Measurements from ENCODE around the gene MACROD1.

The MACROD1 gene

DNA sequence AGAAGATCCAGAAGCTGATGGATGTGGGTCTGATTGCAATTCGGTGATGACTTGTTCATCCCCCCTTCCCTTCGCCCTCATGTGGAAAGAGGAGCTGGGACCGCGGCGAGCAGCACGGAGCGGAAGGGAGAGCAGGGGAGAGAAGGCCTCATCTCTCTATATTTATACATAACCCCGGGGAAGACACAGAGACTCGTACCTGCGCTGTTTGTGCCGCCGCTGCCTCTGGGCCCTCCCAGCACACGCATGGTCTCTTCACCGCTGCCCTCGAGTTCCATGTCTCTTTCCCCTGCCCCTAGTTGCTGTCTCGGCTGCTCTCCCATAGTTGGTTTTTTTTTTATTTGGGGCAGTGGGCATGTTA lies 38.1 kb upstream of the MACROD1 start:
- peaks cover 9% of the 10 kb centered on the region for H3K4me1 ChIP-seq (ENCODE audit: control insufficient read depth, insufficient read depth, low read length)
- no peaks in the 10 kb centered on the region for H3K27me3 ChIP-seq (replicated peaks; ENCODE audit: control insufficient read depth, insufficient read depth, low read length)
- no peak overlapping the region for H3K4me3 ChIP-seq (ENCODE audit: low read length)
- peak overlapping the region; percentile 22 for H3K9ac ChIP-seq (ENCODE audit: low read length)
- no peak for DNase-seq (ENCODE audit: low read depth)
- H3K36me3 ChIP-seq (ENCODE audit: control insufficient read depth, insufficient read depth, low read length, severe bottlenecking) = peaks cover 56% of the 10 kb centered on the region
- H3K9me3 ChIP-seq (ENCODE audit: control insufficient read depth, low read length) = no peaks in the 10 kb centered on the region

GRCh38 chr11:64203421-64204079 lies 37.6 kb upstream of the MACROD1 start:
- Histone ChIP-seq H3K9ac (ENCODE audit: low read length) (no peak overlapping the region), H3K36me3 (ENCODE audit: control insufficient read depth, insufficient read depth, low read length, severe bottlenecking) (peaks cover 61% of the 10 kb centered on the region), H3K27me3 (replicated peaks; ENCODE audit: control insufficient read depth, insufficient read depth, low read length) (no peaks in the 10 kb centered on the region), H3K4me3 (ENCODE audit: low read length) (no peak overlapping the region), H3K4me1 (ENCODE audit: control insufficient read depth, insufficient read depth, low read length) (peaks cover 9% of the 10 kb centered on the region), H3K9me3 (ENCODE audit: control insufficient read depth, low read length) (no peaks in the 10 kb centered on the region)
- no peak for DNase-seq (ENCODE audit: low read depth)

- H3K36me3 ChIP-seq (ENCODE audit: control insufficient read depth, insufficient read depth, low read length, severe bottlenecking) = peaks cover 66% of the 10 kb centered on the region
- no peak for DNase-seq (ENCODE audit: low read depth)
- H3K9me3 ChIP-seq (ENCODE audit: control insufficient read depth, low read length) = no peaks in the 10 kb centered on the region
- no peak overlapping the region for H3K9ac ChIP-seq (ENCODE audit: low read length)
- no peaks in the 10 kb centered on the region for H3K27me3 ChIP-seq (replicated peaks; ENCODE audit: control insufficient read depth, insufficient read depth, low read length)
- H3K4me3 ChIP-seq (ENCODE audit: low read length) = no peak overlapping the region
- H3K4me1 ChIP-seq (ENCODE audit: control insufficient read depth, insufficient read depth, low read length) = peaks cover 9% of the 10 kb centered on the region
These were observed 37.1 kb upstream of the MACROD1 start for GRCh38 chr11:64202992-64203391.

GRCh38 chr11:64201543-64201942 lies 35.6 kb upstream of the MACROD1 start:
- Histone ChIP-seq H3K4me1 (ENCODE audit: control insufficient read depth, insufficient read depth, low read length) (no peaks in the 10 kb centered on the region), H3K36me3 (ENCODE audit: control insufficient read depth, insufficient read depth, low read length, severe bottlenecking) (peaks cover 81% of the 10 kb centered on the region), H3K27me3 (replicated peaks; ENCODE audit: control insufficient read depth, insufficient read depth, low read length) (no peaks in the 10 kb centered on the region), H3K9ac (ENCODE audit: low read length) (no peak overlapping the region), H3K4me3 (ENCODE audit: low read length) (no peak overlapping the region), H3K9me3 (ENCODE audit: control insufficient read depth, low read length) (no peaks in the 10 kb centered on the region)
- DNase-seq (ENCODE audit: low read depth) = no peak

GRCh38 chr11:64198511-64198910 lies 32.6 kb upstream of the MACROD1 start:
- H3K9ac ChIP-seq (ENCODE audit: low read length) = no peak overlapping the region
- no peaks in the 10 kb centered on the region for H3K9me3 ChIP-seq (ENCODE audit: control insufficient read depth, low read length)
- no peaks in the 10 kb centered on the region for H3K4me1 ChIP-seq (ENCODE audit: control insufficient read depth, insufficient read depth, low read length)
- H3K27me3 ChIP-seq (replicated peaks; ENCODE audit: control insufficient read depth, insufficient read depth, low read length) = no peaks in the 10 kb centered on the region
- DNase-seq (ENCODE audit: low read depth) = no peak
- H3K4me3 ChIP-seq (ENCODE audit: low read length) = no peak overlapping the region
- H3K36me3 ChIP-seq (ENCODE audit: control insufficient read depth, insufficient read depth, low read length, severe bottlenecking) = peaks cover 95% of the 10 kb centered on the region

DNA sequence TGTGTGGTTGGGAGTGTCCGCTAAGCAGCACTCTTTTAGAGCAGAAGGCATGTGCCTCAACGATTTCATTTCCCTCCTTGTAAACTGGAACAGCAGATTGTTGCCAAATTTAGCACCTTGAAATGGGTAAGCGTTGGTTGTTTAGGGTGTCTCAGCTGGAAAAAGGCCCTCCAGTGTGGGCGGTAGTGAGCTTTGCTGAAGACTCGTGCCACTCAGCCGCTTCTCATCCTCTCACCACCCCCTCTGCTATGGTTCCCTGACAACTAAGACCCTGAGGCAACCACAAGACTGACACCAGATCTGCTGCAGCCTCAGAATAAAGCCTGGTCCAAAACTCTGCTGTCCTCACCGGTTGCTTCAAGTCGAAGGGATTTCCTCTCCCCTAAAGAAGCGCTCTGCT lies 30.7 kb upstream of the MACROD1 start:
- H3K27me3 ChIP-seq (replicated peaks; ENCODE audit: control insufficient read depth, insufficient read depth, low read length) = no peaks in the 10 kb centered on the region
- no peaks in the 10 kb centered on the region for H3K4me1 ChIP-seq (ENCODE audit: control insufficient read depth, insufficient read depth, low read length)
- DNase-seq (ENCODE audit: low read depth) = no peak
- no peak overlapping the region for H3K9ac ChIP-seq (ENCODE audit: low read length)
- H3K36me3 ChIP-seq (ENCODE audit: control insufficient read depth, insufficient read depth, low read length, severe bottlenecking) = peaks cover 84% of the 10 kb centered on the region
- H3K4me3 ChIP-seq (ENCODE audit: low read length) = no peak overlapping the region
- no peaks in the 10 kb centered on the region for H3K9me3 ChIP-seq (ENCODE audit: control insufficient read depth, low read length)

DNA sequence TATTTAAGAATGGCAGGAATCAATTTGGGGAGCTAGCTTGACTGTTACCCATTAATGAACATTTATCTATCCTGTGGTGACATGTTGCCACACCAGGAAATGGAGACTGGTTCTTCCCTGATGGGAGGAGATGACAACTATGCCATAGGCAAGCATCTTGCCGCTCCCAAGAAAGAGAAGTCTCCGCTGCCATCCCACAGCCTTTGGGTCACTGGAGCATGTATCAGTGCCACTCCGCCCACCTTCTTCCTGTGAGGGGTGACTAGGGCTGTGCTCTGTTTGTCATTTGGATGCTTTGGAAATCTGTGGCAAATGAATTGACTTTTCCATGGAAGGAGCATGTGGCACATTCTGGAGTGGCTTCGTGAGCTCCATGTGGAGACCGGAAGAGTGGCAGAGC lies 26.5 kb upstream of the MACROD1 start:
- H3K9ac ChIP-seq (ENCODE audit: low read length) = no peak overlapping the region
- no peak overlapping the region for H3K4me3 ChIP-seq (ENCODE audit: low read length)
- DNase-seq (ENCODE audit: low read depth) = no peak
- H3K9me3 ChIP-seq (ENCODE audit: control insufficient read depth, low read length) = no peaks in the 10 kb centered on the region
- H3K36me3 ChIP-seq (ENCODE audit: control insufficient read depth, insufficient read depth, low read length, severe bottlenecking) = peaks cover 46% of the 10 kb centered on the region
- no peaks in the 10 kb centered on the region for H3K27me3 ChIP-seq (replicated peaks; ENCODE audit: control insufficient read depth, insufficient read depth, low read length)
- peaks cover 9% of the 10 kb centered on the region for H3K4me1 ChIP-seq (ENCODE audit: control insufficient read depth, insufficient read depth, low read length)

- peak; percentile 54 for DNase-seq (ENCODE audit: low read depth)
- H3K9me3 ChIP-seq (ENCODE audit: control insufficient read depth, low read length) = no peaks in the 10 kb centered on the region
These were observed 20.7 kb upstream of the MACROD1 start for GRCh38 chr11:64186492-64187165.

GRCh38 chr11:64185693-64186491 lies 20.0 kb upstream of the MACROD1 start, which contains the start of gene STIP1:
Gene STIP1, plus strand, starts transcription at chr11:64186171. Its CDS starts 91 bp downstream, at chr11:64186262.
- Histone ChIP-seq H3K27me3 (replicated peaks; ENCODE audit: control insufficient read depth, insufficient read depth, low read length) (no peaks in the 10 kb centered on the region), H3K9ac (ENCODE audit: low read length) (peak within 1 kb of the TSS; percentile 95), H3K4me1 (ENCODE audit: control insufficient read depth, insufficient read depth, low read length) (peaks cover 40% of the 10 kb centered on the region), H3K4me3 (ENCODE audit: low read length) (peak within 1 kb of the TSS; percentile 92), H3K36me3 (ENCODE audit: control insufficient read depth, insufficient read depth, low read length, severe bottlenecking) (no peaks in the 10 kb centered on the region), H3K9me3 (ENCODE audit: control insufficient read depth, low read length) (no peaks in the 10 kb centered on the region)
- DNase-seq (ENCODE audit: low read depth) = peak; percentile 100

More at GRCh38 chr11:64186492-64187165, 20.7 kb upstream of the MACROD1 start:
- H3K4me3 ChIP-seq (ENCODE audit: low read length) = no peak overlapping the region
- H3K27me3 ChIP-seq (replicated peaks; ENCODE audit: control insufficient read depth, insufficient read depth, low read length) = no peaks in the 10 kb centered on the region
- peaks cover 33% of the 10 kb centered on the region for H3K4me1 ChIP-seq (ENCODE audit: control insufficient read depth, insufficient read depth, low read length)
- no peaks in the 10 kb centered on the region for H3K36me3 ChIP-seq (ENCODE audit: control insufficient read depth, insufficient read depth, low read length, severe bottlenecking)
- H3K9ac ChIP-seq (ENCODE audit: low read length) = no peak overlapping the region

DNA sequence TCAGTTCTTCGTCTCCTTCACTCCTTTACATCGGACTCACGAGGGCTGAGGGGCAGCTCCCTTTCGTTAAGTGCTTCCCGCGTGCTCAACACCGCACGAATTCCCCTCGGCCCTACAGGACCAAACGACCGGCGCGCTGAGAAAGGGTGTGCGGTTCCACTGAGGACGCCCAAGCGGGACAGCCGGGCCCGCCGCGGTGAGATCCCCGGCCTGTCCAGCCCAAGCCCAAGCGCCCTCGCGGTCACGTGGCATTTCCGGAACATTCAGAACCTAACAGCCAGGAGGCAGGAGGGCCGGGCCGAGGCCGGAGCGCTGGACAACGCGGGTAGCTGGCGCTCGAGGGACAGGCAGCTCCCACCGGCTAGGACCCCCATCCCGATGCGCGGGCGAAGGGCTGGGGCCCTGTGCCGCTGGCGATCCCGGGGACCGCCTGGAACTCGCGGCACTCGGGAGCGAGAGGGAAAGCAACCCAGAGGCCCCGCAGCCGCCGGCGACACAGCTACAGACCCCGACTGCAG lies 19.3 kb upstream of the MACROD1 start:
- Histone ChIP-seq H3K27me3 (replicated peaks; ENCODE audit: control insufficient read depth, insufficient read depth, low read length) (no peaks in the 10 kb centered on the region), H3K4me1 (ENCODE audit: control insufficient read depth, insufficient read depth, low read length) (peaks cover 43% of the 10 kb centered on the region), H3K4me3 (ENCODE audit: low read length) (peak overlapping the region; percentile 92), H3K9ac (ENCODE audit: low read length) (peak overlapping the region; percentile 95), H3K9me3 (ENCODE audit: control insufficient read depth, low read length) (no peaks in the 10 kb centered on the region), H3K36me3 (ENCODE audit: control insufficient read depth, insufficient read depth, low read length, severe bottlenecking) (no peaks in the 10 kb centered on the region)
- peak; percentile 95 for DNase-seq (ENCODE audit: low read depth)

DNA sequence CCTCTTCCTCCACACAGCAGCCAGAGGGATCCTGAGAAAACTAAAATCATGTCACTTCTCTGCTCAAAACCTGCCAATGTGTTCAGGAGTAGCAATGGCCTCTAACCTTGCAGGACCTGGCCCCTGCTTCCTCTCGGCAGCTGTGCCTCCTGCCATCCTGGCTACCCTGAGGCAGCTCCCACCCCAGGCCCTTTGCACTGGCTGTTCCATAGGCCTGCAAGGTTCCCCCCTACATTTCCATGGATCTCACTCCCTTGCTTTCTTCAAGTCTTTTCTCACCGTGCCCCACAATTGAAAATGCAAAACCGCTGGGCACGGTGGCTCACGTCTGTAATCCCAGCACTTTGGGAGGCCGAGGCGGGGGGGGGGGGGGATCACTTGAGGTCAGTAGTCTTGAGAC lies 18.0 kb upstream of the MACROD1 start:
- Histone ChIP-seq H3K4me3 (ENCODE audit: low read length) (peak overlapping the region; percentile 19), H3K9ac (ENCODE audit: low read length) (peak overlapping the region; percentile 95), H3K4me1 (ENCODE audit: control insufficient read depth, insufficient read depth, low read length) (peaks cover 36% of the 10 kb centered on the region), H3K27me3 (replicated peaks; ENCODE audit: control insufficient read depth, insufficient read depth, low read length) (no peaks in the 10 kb centered on the region), H3K9me3 (ENCODE audit: control insufficient read depth, low read length) (no peaks in the 10 kb centered on the region), H3K36me3 (ENCODE audit: control insufficient read depth, insufficient read depth, low read length, severe bottlenecking) (no peaks in the 10 kb centered on the region)
- no peak for DNase-seq (ENCODE audit: low read depth)

All from adipocyte (in vitro differentiated cells).